ENCODE results near the gene GATA2.

GATA2 gene

GRCh38 chr3:128496019-128496601 lies 3.1 kb upstream of the GATA2 start:
- Histone ChIP-seq H3K27me3 (ENCODE audit: control insufficient read depth, insufficient read depth, low read length) (no peaks in the 10 kb centered on the region), H3K4me3 (ENCODE audit: low read depth, low read length) (peak overlapping the region; percentile 49), H3K4me1 (peaks cover 10% of the 10 kb centered on the region)

GRCh38 chr3:128495435-128495970 lies 2.5 kb upstream of the GATA2 start:
- H3K36me3 ChIP-seq (ENCODE audit: control insufficient read depth, insufficient read depth, low read length), result no peaks in the 10 kb centered on the region
- no peak overlapping the region for H3K27ac ChIP-seq
- H3K4me3 ChIP-seq (ENCODE audit: low read depth, low read length), result no peak overlapping the region
- H3K79me2 ChIP-seq, result no peaks in the 10 kb centered on the region
- H3K9me3 ChIP-seq (ENCODE audit: control insufficient read depth, low read length), result no peaks in the 10 kb centered on the region
- H3K27me3 ChIP-seq (ENCODE audit: control insufficient read depth, insufficient read depth, low read length), result no peaks in the 10 kb centered on the region
- H3K9ac ChIP-seq, result no peak overlapping the region
- no peak overlapping the region for H2AFZ ChIP-seq
- H3K4me1 ChIP-seq, result peaks cover 10% of the 10 kb centered on the region
- no peak for TF ChIP-seq CTCF (IDR thresholded peaks at IDR 0.05)
- H3K4me2 ChIP-seq (ENCODE audit: low read length), result peak overlapping the region; percentile 16

More at GRCh38 chr3:128496019-128496601, 3.1 kb upstream of the GATA2 start:
- Histone ChIP-seq H3K27ac (no peak overlapping the region), H3K9me3 (ENCODE audit: control insufficient read depth, low read length) (no peaks in the 10 kb centered on the region), H3K9ac (no peak overlapping the region), H3K4me2 (ENCODE audit: low read length) (peak overlapping the region; percentile 74), H3K79me2 (no peaks in the 10 kb centered on the region), H2AFZ (no peak overlapping the region), H3K36me3 (ENCODE audit: control insufficient read depth, insufficient read depth, low read length) (no peaks in the 10 kb centered on the region)
- TF ChIP-seq CTCF (IDR thresholded peaks at IDR 0.05), result no peak

- no peak overlapping the region for H3K27ac ChIP-seq
- peaks cover 10% of the 10 kb centered on the region for H3K4me1 ChIP-seq
- no peaks in the 10 kb centered on the region for H3K36me3 ChIP-seq (ENCODE audit: control insufficient read depth, insufficient read depth, low read length)
- H3K4me3 ChIP-seq (ENCODE audit: low read depth, low read length), result no peak overlapping the region
- H3K4me2 ChIP-seq (ENCODE audit: low read length), result no peak overlapping the region
- H3K9ac ChIP-seq, result no peak overlapping the region
- no peaks in the 10 kb centered on the region for H3K79me2 ChIP-seq
- no peaks in the 10 kb centered on the region for H3K9me3 ChIP-seq (ENCODE audit: control insufficient read depth, low read length)
- H3K27me3 ChIP-seq (ENCODE audit: control insufficient read depth, insufficient read depth, low read length), result no peaks in the 10 kb centered on the region
- H2AFZ ChIP-seq, result no peak overlapping the region
- no peak for TF ChIP-seq CTCF (IDR thresholded peaks at IDR 0.05)
These were observed 1.3 kb upstream of the GATA2 start for GRCh38 chr3:128494367-128494650.

GRCh38 chr3:128493570-128494366 lies 767 bp upstream of the GATA2 start:
- TF ChIP-seq CTCF (IDR thresholded peaks at IDR 0.05), result no peak
- no peak overlapping the region for H2AFZ ChIP-seq
- peaks cover 10% of the 10 kb centered on the region for H3K4me1 ChIP-seq
- no peak overlapping the region for H3K4me3 ChIP-seq (ENCODE audit: low read depth, low read length)
- H3K4me2 ChIP-seq (ENCODE audit: low read length), result no peak overlapping the region
- no peaks in the 10 kb centered on the region for H3K36me3 ChIP-seq (ENCODE audit: control insufficient read depth, insufficient read depth, low read length)
- no peak overlapping the region for H3K27ac ChIP-seq
- H3K79me2 ChIP-seq, result no peaks in the 10 kb centered on the region
- no peak overlapping the region for H3K9ac ChIP-seq
- no peaks in the 10 kb centered on the region for H3K27me3 ChIP-seq (ENCODE audit: control insufficient read depth, insufficient read depth, low read length)
- no peaks in the 10 kb centered on the region for H3K9me3 ChIP-seq (ENCODE audit: control insufficient read depth, low read length)
